IPS-11a (cell line): ENCODE results near the gene SMAD5.

Source experiments
- H3K4me3 ChIP-seq: one replicate; pipeline ENCODE4 v1.5.1; 2013; ENCODE audit warnings: low read depth, low read length, control low read depth

SMAD5 gene

GRCh38 chr5:136114414-136115125 is 18.1 kb upstream of the SMAD5 start:
- no peak overlapping the region for H3K4me3 ChIP-seq

- H3K4me3 ChIP-seq: no peak overlapping the region
Observed at GRCh38 chr5:136115183-136115865, 17.3 kb upstream of the SMAD5 start.

- no peak overlapping the region for H3K4me3 ChIP-seq
Observed at GRCh38 chr5:136120529-136120928, 12.1 kb upstream of the SMAD5 start.

GRCh38 chr5:136123236-136123768 is 9.3 kb upstream of the SMAD5 start:
- H3K4me3 ChIP-seq: no peak overlapping the region

GRCh38 chr5:136127560-136127959 is 5.1 kb upstream of the SMAD5 start:
- no peak overlapping the region for H3K4me3 ChIP-seq

GRCh38 chr5:136128481-136128880 is 4.2 kb upstream of the SMAD5 start:
- H3K4me3 ChIP-seq: no peak overlapping the region

GRCh38 chr5:136129445-136129844 is 3.2 kb upstream of the SMAD5 start:
- no peak overlapping the region for H3K4me3 ChIP-seq

GRCh38 chr5:136130581-136130980 is 2.1 kb upstream of the SMAD5 start:
- no peak overlapping the region for H3K4me3 ChIP-seq

GRCh38 chr5:136132087-136132486 is 558 bp upstream of the SMAD5 start:
- H3K4me3 ChIP-seq: peak overlapping the region; percentile 21

GRCh38 chr5:136133222-136133921 is 727 bp downstream of the SMAD5 start:
- peak overlapping the region; percentile 85 for H3K4me3 ChIP-seq

GRCh38 chr5:136133922-136134379 is 1.3 kb downstream of the SMAD5 start:
- H3K4me3 ChIP-seq: peak overlapping the region; percentile 85

- no peak overlapping the region for H3K4me3 ChIP-seq
Observed at GRCh38 chr5:136134653-136135052, 2.0 kb downstream of the SMAD5 start.

- no peak overlapping the region for H3K4me3 ChIP-seq
Observed at GRCh38 chr5:136135536-136135935, 2.9 kb downstream of the SMAD5 start.

- H3K4me3 ChIP-seq: no peak overlapping the region
Observed at GRCh38 chr5:136137497-136138220, 5.0 kb downstream of the SMAD5 start.

GRCh38 chr5:136141561-136141960 is 8.9 kb downstream of the SMAD5 start:
- no peak overlapping the region for H3K4me3 ChIP-seq

GRCh38 chr5:136143312-136143711 is 10.7 kb downstream of the SMAD5 start:
- H3K4me3 ChIP-seq: no peak overlapping the region

- no peak overlapping the region for H3K4me3 ChIP-seq
Observed at GRCh38 chr5:136143763-136144162, 11.1 kb downstream of the SMAD5 start.

- H3K4me3 ChIP-seq: no peak overlapping the region
Observed at GRCh38 chr5:136145030-136145429, 12.4 kb downstream of the SMAD5 start.

- no peak overlapping the region for H3K4me3 ChIP-seq
Observed at GRCh38 chr5:136146201-136146600, 13.6 kb downstream of the SMAD5 start.

GRCh38 chr5:136147632-136148031 is 15.0 kb downstream of the SMAD5 start:
- no peak overlapping the region for H3K4me3 ChIP-seq

GRCh38 chr5:136149891-136150290 is 17.2 kb downstream of the SMAD5 start:
- H3K4me3 ChIP-seq: no peak overlapping the region
